H1 (cell line): ENCODE measurements around the gene VSTM4. TPM values are rescaled to one million over a fixed set of nuclear protein-coding genes. Genes with fewer than 3 reads are reported as not detected.

ENCODE experiments used
- RAD21 ChIP-seq, 2 experiments: IDR thresholded peaks in 1 of 2; conservative IDR thresholded peaks in 1 of 2; 2 replicates each; pipeline ENCODE4 v1.6.1; 2011; ENCODE audit warnings: low read depth in 2 of 2, low read length in 2 of 2, improper control_type of control experiment in 1 of 2, inconsistent platforms in 1 of 2, mild to moderate bottlenecking in 1 of 2, moderate library complexity in 1 of 2
- polyA plus RNA-seq, 7 experiments: library from polyadenylated mRNA; depleted of rRNA in 3 of 7; stranded (reverse) in 5 of 7; unstranded in 2 of 7; fragments of >200 nt in 5 of 7; fragments of 200-250 nt in 2 of 7; gene quantifications; 1 replicate in 5 of 7; 2 replicates in 1 of 7; 4 replicates in 1 of 7; pipeline versions ENCODE4 v1.2.1 to v1.2.3, GENCODE V29; 2011 to 2013; ENCODE audit warnings: missing spikeins in 2 of 7, mixed read lengths in 2 of 7
- total RNA-seq: library from RNA; stranded (reverse); fragmentation: NEBNext Ultra II Directional; extraction: Animal tissue kit (Norgen Biotek cat#: 25700); gene quantifications from 2 replicates; pipeline ENCODE4 v1.2.1, GENCODE V29; 2021
- TF ChIP-seq, protein P1 (sequence below): IDR thresholded peaks from 2 replicates; pipeline ENCODE4 v1.6.1; 2011; ENCODE audit warnings: low read depth, mild to moderate bottlenecking, low read length; ENCODE audit not compliant: insufficient read depth

The VSTM4 gene
- total and polyA plus RNA-seq, 2 of the 8 experiments (the other 6 are each of a cell fraction or from before 2014, with no cell fraction given): 0.48 to 0.73 TPM

- TF ChIP-seq, protein P1, sequence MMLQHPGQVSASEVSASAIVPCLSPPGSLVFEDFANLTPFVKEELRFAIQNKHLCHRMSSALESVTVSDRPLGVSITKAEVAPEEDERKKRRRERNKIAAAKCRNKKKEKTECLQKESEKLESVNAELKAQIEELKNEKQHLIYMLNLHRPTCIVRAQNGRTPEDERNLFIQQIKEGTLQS: no peak
- no peak for TF ChIP-seq RAD21 (IDR thresholded peaks at IDR 0.05 in 1 of 2, conservative IDR thresholded peaks at IDR 0.05 in 1 of 2; ENCODE audit: low read depth in 2 of 2, low read length in 2 of 2)
These were observed 8.9 kb downstream of the VSTM4 start (continued) for GRCh38 chr10:49106451-49106850.
